ENCODE measurements around the gene CARD8.

DNA sequence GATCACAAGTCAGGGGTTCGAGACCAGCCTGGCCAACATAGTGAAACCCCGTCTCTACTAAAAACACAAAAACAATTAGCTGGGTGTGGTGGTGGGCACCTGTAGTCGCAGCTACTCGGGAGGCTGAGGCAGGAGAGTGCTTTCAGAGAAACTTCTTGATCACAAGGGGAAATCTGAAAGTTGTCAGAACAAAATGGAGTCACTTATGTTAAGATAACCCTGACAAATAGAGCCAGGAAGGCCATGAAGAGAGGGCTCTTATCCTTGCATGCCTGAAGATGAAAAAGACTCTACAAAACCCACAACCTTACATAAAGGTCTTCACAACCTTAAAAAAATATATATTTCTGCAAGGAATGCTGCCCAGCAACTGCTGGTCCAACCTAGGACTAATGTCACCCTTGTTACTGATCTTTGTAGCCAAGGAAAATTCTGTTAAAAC lies 1.2 kb downstream of the CARD8 start:
- TF ChIP-seq, protein P1, sequence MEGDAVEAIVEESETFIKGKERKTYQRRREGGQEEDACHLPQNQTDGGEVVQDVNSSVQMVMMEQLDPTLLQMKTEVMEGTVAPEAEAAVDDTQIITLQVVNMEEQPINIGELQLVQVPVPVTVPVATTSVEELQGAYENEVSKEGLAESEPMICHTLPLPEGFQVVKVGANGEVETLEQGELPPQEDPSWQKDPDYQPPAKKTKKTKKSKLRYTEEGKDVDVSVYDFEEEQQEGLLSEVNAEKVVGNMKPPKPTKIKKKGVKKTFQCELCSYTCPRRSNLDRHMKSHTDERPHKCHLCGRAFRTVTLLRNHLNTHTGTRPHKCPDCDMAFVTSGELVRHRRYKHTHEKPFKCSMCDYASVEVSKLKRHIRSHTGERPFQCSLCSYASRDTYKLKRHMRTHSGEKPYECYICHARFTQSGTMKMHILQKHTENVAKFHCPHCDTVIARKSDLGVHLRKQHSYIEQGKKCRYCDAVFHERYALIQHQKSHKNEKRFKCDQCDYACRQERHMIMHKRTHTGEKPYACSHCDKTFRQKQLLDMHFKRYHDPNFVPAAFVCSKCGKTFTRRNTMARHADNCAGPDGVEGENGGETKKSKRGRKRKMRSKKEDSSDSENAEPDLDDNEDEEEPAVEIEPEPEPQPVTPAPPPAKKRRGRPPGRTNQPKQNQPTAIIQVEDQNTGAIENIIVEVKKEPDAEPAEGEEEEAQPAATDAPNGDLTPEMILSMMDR (IDR thresholded peaks at IDR 0.05), result no peak
- TF ChIP-seq POLR2A (IDR thresholded peaks at IDR 0.05) (no peak), EP300 (IDR thresholded peaks at IDR 0.05) (no peak)
